GM12878 (cell line): ENCODE data around the gene EMP1. TPM values are rescaled to one million over a fixed set of nuclear protein-coding genes. Genes with fewer than 3 reads are reported as not detected.

Experiments used
- ATAC-seq: fragments of 200-7000 bp; cut with Tn5 transposase; 3 replicates; pipeline ENCODE4 v1.9.1; 2020; ENCODE audit warnings: mild to moderate bottlenecking, moderate library complexity
- BruUV-seq: library from RNA; stranded (reverse); fragments of 400-500 nt; replicated peaks from 2 replicates; lab custom pipeline; 2021; lab: Mats Ljungman, UMichigan
- CTCF ChIA-PET: fragments of 300-600 bp; sonication (Branson Sonifier 250); formaldehyde crosslinking; extraction: SDS; loops from one replicate; lab custom pipeline; 2021; ENCODE audit warnings: inconsistent platforms; lab: Yijun Ruan, JAX
- POLR2A ChIA-PET: fragments of 350-600 bp; formaldehyde crosslinking; extraction: SDS; loops from one replicate; lab custom pipeline; 2021; ENCODE audit warnings: inconsistent platforms; lab: Charles Lee
- RAD21 ChIA-PET: fragments of 300-600 bp; sonication (Branson Sonifier 250); formaldehyde crosslinking; loops from one replicate; lab custom pipeline; 2023; ENCODE audit warnings: antibody characterized with exemption; ENCODE audit not compliant: unreplicated experiment; lab: Charles Lee
- SMC1A ChIA-PET: fragments of 300-600 bp; sonication (Branson Sonifier 250); formaldehyde crosslinking; loops from one replicate; lab custom pipeline; 2023; ENCODE audit not compliant: unreplicated experiment, uncharacterized antibody; lab: Charles Lee
- DNase-seq: peaks from one replicate; pipeline ENCODE4 v3.0.0-alpha.2; 2011; ENCODE audit warnings: low read depth, low spot score
- FAIRE-seq: peaks from 3 replicates; lab custom pipeline; 2011; peaks lifted over from hg19 to GRCh38; lab: Jason Lieb, UNC
- H2AFZ ChIP-seq: 2 replicates; pipeline ENCODE4 v1.6.0; 2011; ENCODE audit warnings: low read depth, low read length, control low read depth; ENCODE audit not compliant: control insufficient read depth
- H3K27ac ChIP-seq: 2 replicates; pipeline ENCODE4 v1.5.1; 2011; ENCODE audit warnings: control low read depth; ENCODE audit not compliant: control insufficient read depth, insufficient read depth
- H3K27me3 ChIP-seq, 2 experiments: replicated peaks in 1 of 2; 2 replicates each; pipeline versions ENCODE4 v1.6.0 to v1.6.1; 2011; ENCODE audit warnings: low read length in 1 of 2; ENCODE audit not compliant: control insufficient read depth in 2 of 2, insufficient read depth in 2 of 2
- H3K36me3 ChIP-seq, 2 experiments: 2 replicates each; pipeline ENCODE4 v1.5.1; 2011; ENCODE audit warnings: low read length in 1 of 2; ENCODE audit not compliant: control insufficient read depth in 2 of 2, insufficient read depth in 2 of 2
- H3K4me1 ChIP-seq: 2 replicates; pipeline ENCODE4 v1.6.1; 2011; ENCODE audit warnings: mild to moderate bottlenecking, low read length, moderate library complexity, mixed read lengths; ENCODE audit not compliant: control insufficient read depth, insufficient read depth
- H3K4me2 ChIP-seq: 2 replicates; pipeline ENCODE4 v1.6.0; 2011; ENCODE audit warnings: control low read depth; ENCODE audit not compliant: control insufficient read depth, insufficient read depth
- H3K4me3 ChIP-seq: fragments of 200-600 bp; sonication (generic); 2 replicates; pipeline ENCODE4 v1.5.1; 2016
- H3K79me2 ChIP-seq: 2 replicates; pipeline ENCODE4 v1.6.0; 2011; ENCODE audit warnings: low read length; ENCODE audit not compliant: control insufficient read depth, insufficient read depth
- H3K9ac ChIP-seq: 2 replicates; pipeline ENCODE4 v1.8.0; 2011; ENCODE audit warnings: low read length, control low read depth, mixed read lengths; ENCODE audit not compliant: control insufficient read depth, insufficient read depth
- H3K9me3 ChIP-seq: replicated peaks from 3 replicates; pipeline ENCODE4 v1.5.1; 2011; ENCODE audit warnings: mild to moderate bottlenecking, low read length; ENCODE audit not compliant: control insufficient read depth, insufficient read depth
- H4K20me1 ChIP-seq: 2 replicates; pipeline ENCODE4 v1.6.0; 2011; ENCODE audit not compliant: control insufficient read depth, insufficient read depth
- BCL11A ChIP-seq: IDR thresholded peaks from 2 replicates; pipeline ENCODE4 v1.6.1; 2011; ENCODE audit warnings: low read depth, low read length
- CEBPB ChIP-seq, 2 experiments: fragments of 150-350 bp in 1 of 2; IDR thresholded peaks; 2 replicates each; pipeline ENCODE4 v1.6.1; 2012 to 2014; ENCODE audit warnings: low read depth in 2 of 2, low read length in 2 of 2, borderline replicate concordance in 1 of 2, inconsistent platforms in 1 of 2
- CHD4 ChIP-seq: fragments of 200-600 bp; sonication (generic); IDR thresholded peaks from 2 replicates; pipeline ENCODE4 v1.6.1; 2016; ENCODE audit warnings: mild to moderate bottlenecking
- E4F1 ChIP-seq: fragments of 450-650 bp; IDR thresholded peaks from 2 replicates; pipeline ENCODE4 v1.6.1; 2018; ENCODE audit warnings: borderline replicate concordance, mild to moderate bottlenecking; ENCODE audit not compliant: partially characterized antibody
- ETV6 ChIP-seq, 2 experiments: fragments of 450-650 bp in 1 of 2; IDR thresholded peaks in 1 of 2; conservative IDR thresholded peaks in 1 of 2; 2 replicates each; pipeline ENCODE4 v1.6.1; 2014; ENCODE audit warnings: antibody characterized with exemption in 1 of 2, borderline replicate concordance in 1 of 2, low read depth in 1 of 2, mild to moderate bottlenecking in 1 of 2, moderate library complexity in 1 of 2
- HCFC1 ChIP-seq: fragments of 150-350 bp; IDR thresholded peaks from 2 replicates; pipeline ENCODE4 v1.6.1; 2014; ENCODE audit warnings: low read length
- HDGF ChIP-seq: fragments of 450-650 bp; IDR thresholded peaks from 2 replicates; pipeline ENCODE4 v1.6.1; 2016; ENCODE audit warnings: antibody characterized with exemption
- NFYA ChIP-seq: IDR thresholded peaks from 2 replicates; pipeline ENCODE4 v1.6.1; 2011; ENCODE audit warnings: low read depth, mild to moderate bottlenecking, low read length, improper control_type of control experiment, borderline replicate concordance
- PAX5 ChIP-seq: IDR thresholded peaks from 2 replicates; pipeline ENCODE4 v1.6.1; 2011; ENCODE audit warnings: low read depth, low read length, borderline replicate concordance
- RFX5 ChIP-seq: IDR thresholded peaks from 2 replicates; pipeline ENCODE4 v1.6.1; 2011; ENCODE audit warnings: low read depth, low read length, improper control_type of control experiment
- SP1 ChIP-seq: IDR thresholded peaks from one replicate; pipeline ENCODE4 v1.6.1; 2011; ENCODE audit warnings: low read depth, low read length
- ZBTB33 ChIP-seq: fragments of 450-650 bp; IDR thresholded peaks from 2 replicates; pipeline ENCODE4 v1.6.1; 2017; ENCODE audit warnings: mild to moderate bottlenecking
- WGBS: methylation state at CpG from one replicate; pipeline ENCODE4 v1.1.6; 2016; ENCODE audit warnings: low lambda C conversion rate; ENCODE audit not compliant: insufficient replicate concordance, insufficient coverage; ENCODE audit errors: missing lambda C conversion rate; 5-methylcytosine and 5-hydroxymethylcytosine counted together
- in situ Hi-C: fragments of 300-500 bp; cut with MboI; formaldehyde crosslinking; loops from 9 replicates; pipeline ENCODE4 v1.14.3; 2018; ENCODE audit warnings: mixed read lengths
- intact Hi-C: fragments of 100-400 bp; cut with micrococcal nuclease; formaldehyde crosslinking; loops from one replicate; pipeline ENCODE4 v1.14.2; 2022; ENCODE audit not compliant: unreplicated experiment
- polyA plus RNA-seq, 11 experiments: library from polyadenylated mRNA; depleted of rRNA in 4 of 11; unstranded in 6 of 11; stranded (reverse) in 5 of 11; fragments of >200 nt; fragmentation: Nextera tagmentation in 4 of 11; fragmentation: Illumina TruSeq in 1 of 11; extraction: Ambion mirVana in 4 of 11; extraction: Trizol in 1 of 11; gene quantifications; 1 replicate in 1 of 11; 2 replicates in 10 of 11; pipeline versions ENCODE4 v1.2.1 to v1.2.3, GENCODE V29; 2011 to 2016; ENCODE audit warnings: inconsistent platforms in 2 of 11, missing spikeins in 2 of 11, low read depth in 1 of 11
- total RNA-seq, 4 experiments: library from RNA; depleted of rRNA in 3 of 4; stranded (reverse); fragments of >200 nt in 3 of 4; fragmentation: Illumina TruSeq in 1 of 4; extraction: Trizol in 1 of 4; gene quantifications; 2 replicates each; pipeline versions ENCODE4 v1.2.1 to v1.2.3, GENCODE V29; 2013 to 2021

Gene EMP1
- total and polyA plus RNA-seq, 10 of the 15 experiments (the other 5 are each of a cell fraction or from before 2014, with no cell fraction given): 0.09 to 0.90 (median 0.25) TPM; not detected in 1

- ChIA-PET POLR2A (interaction anchor here (0.7 kb wide), 1 partner anchor 607 kb away, joined by 3 read pairs; no protein-coding TSS in a partner anchor), RAD21 (no interaction called here), SMC1A (no interaction called here), CTCF (interaction anchor here (1.0 kb wide), 1 partner anchor 18 kb away, joined by 4 read pairs; no protein-coding TSS in a partner anchor)
- Histone ChIP-seq H3K4me1 (no peaks in the 10 kb centered on the region), H4K20me1 (no peaks in the 10 kb centered on the region), H3K27me3 (no peaks in the 10 kb centered on the region; a peak in 1 of 4 replicates), H3K4me3 (no peak overlapping the region), H3K79me2 (no peaks in the 10 kb centered on the region), H3K36me3 (no peaks in the 10 kb centered on the region), H2AFZ (no peak overlapping the region), H3K9me3 (no peaks in the 10 kb centered on the region), H3K9ac (no peak overlapping the region), H3K4me2 (no peak overlapping the region), H3K27ac (no peak overlapping the region)
- DNase-seq: no peak
- TF ChIP-seq ETV6 (conservative IDR thresholded peaks at IDR 0.05 in 1 of 2, IDR thresholded peaks at IDR 0.05 in 1 of 2; ENCODE audit: borderline replicate concordance in 1 of 2, low read depth in 1 of 2): no peak
- TF ChIP-seq HCFC1: no peak
- no peak for TF ChIP-seq NFYA
- no peak for TF ChIP-seq HDGF
- no peak for TF ChIP-seq CHD4
- no peak for TF ChIP-seq BCL11A
- no peak for TF ChIP-seq SP1
- no peak for TF ChIP-seq RFX5
- TF ChIP-seq CEBPB (IDR thresholded peaks at IDR 0.05; ENCODE audit: borderline replicate concordance in 1 of 2, low read depth in 2 of 2, low read length in 2 of 2): no peak
- no peak for TF ChIP-seq PAX5
- no peak for TF ChIP-seq ZBTB33
- no peak for TF ChIP-seq E4F1
- in situ Hi-C loops (no loop called here), intact Hi-C loops (no loop called here)
- BruUV-seq: no TSS peak
- no peak for FAIRE-seq
- no peak for ATAC-seq
- 24% methylated on average over 5 of the region's 5 CpGs for WGBS
Measured at GRCh38 chr12:13230500-13230899, 34.0 kb downstream of the EMP1 start.
